Measurements from ENCODE around the gene TMEM115. TPM values are rescaled to one million over a fixed set of nuclear protein-coding genes. Genes with fewer than 3 reads are reported as not detected.

Gene TMEM115
- total RNA-seq, 1 donor from 2014 or later, result 42.5 TPM

DNA sequence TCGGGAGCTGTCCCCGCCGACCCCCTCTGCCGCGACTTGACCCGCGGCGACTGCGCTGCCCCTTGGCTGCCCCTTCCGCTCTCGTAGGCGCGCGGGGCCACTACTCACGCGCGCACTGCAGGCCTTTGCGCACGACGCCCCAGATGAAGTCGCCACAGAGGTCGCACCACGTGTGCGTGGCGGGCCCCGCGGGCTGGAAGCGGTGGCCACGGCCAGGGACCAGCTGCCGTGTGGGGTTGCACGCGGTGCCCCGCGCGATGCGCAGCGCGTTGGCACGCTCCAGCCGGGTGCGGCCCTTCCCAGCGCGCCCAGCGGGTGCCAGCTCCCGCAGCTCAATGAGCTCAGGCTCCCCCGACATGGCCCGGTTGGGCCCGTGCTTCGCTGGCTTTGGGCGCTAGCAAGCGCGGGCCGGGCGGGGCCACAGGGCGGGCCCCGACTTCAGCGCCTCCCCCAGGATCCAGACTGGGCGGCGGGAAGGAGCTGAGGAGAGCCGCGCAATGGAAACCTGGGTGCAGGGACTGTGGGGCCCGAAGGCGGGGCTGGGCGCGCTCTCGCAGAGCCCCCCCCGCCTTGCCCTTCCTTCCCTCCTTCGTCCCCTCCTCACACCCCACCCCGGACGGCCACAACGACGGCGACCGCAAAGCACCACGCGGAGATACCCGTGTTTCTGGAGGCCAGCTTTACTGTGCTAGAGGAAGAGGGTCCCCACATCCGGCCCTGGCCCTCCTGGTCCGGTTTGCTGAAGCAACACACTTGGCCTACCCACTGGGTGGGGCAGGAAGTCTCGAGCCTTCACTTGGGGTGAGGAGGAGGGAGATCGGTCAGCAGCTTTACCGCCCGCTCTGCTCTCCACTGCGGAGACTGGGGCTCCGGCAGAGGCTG lies 18.6 kb downstream of the TMEM115 start, which contains the start of gene RASSF1:
RASSF1 (minus strand) TSS at position 389 of the 882 bp plus-strand sequence; CDS start at position 358, 31 bp downstream.
- TF ChIP-seq, protein P1, sequence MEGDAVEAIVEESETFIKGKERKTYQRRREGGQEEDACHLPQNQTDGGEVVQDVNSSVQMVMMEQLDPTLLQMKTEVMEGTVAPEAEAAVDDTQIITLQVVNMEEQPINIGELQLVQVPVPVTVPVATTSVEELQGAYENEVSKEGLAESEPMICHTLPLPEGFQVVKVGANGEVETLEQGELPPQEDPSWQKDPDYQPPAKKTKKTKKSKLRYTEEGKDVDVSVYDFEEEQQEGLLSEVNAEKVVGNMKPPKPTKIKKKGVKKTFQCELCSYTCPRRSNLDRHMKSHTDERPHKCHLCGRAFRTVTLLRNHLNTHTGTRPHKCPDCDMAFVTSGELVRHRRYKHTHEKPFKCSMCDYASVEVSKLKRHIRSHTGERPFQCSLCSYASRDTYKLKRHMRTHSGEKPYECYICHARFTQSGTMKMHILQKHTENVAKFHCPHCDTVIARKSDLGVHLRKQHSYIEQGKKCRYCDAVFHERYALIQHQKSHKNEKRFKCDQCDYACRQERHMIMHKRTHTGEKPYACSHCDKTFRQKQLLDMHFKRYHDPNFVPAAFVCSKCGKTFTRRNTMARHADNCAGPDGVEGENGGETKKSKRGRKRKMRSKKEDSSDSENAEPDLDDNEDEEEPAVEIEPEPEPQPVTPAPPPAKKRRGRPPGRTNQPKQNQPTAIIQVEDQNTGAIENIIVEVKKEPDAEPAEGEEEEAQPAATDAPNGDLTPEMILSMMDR (IDR thresholded peaks at IDR 0.05; ENCODE audit: partially characterized antibody, unreplicated experiment), result no peak
- Mint-ChIP-seq H3K27me3 (ENCODE audit: unreplicated experiment) (peaks cover 32% of the 10 kb centered on the region), H3K9me3 (ENCODE audit: unreplicated experiment) (peaks cover 21% of the 10 kb centered on the region), H3K4me3 (ENCODE audit: unreplicated experiment) (peak within 1 kb of the TSS; percentile 69), H3K4me1 (ENCODE audit: low read depth, unreplicated experiment) (peaks cover 20% of the 10 kb centered on the region), H3K27ac (ENCODE audit: unreplicated experiment) (no peak within 1 kb of the TSS), H3K36me3 (ENCODE audit: unreplicated experiment) (peaks cover 4% of the 10 kb centered on the region)
- no peak for DNase-seq

DNA sequence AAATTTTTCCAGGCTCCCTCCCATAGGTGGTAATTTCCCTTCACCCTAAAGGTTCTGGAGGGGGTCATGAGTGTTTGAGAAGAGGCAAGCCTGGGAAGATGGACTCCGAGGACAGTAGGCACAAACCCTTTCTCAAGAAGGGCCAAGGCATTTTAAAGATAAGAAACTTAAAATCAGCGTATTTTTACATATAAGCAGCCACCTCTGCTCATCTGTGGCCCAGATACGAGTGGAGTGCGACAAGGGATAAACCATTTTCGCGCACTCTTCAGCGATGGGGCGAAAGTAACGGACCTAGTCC lies 19.2 kb downstream of the TMEM115 start:
- no peak for DNase-seq
- peak overlapping the region; percentile 42 for H3K4me3 Mint-ChIP-seq (ENCODE audit: unreplicated experiment)
- TF ChIP-seq, protein P1 (IDR thresholded peaks at IDR 0.05; ENCODE audit: partially characterized antibody, unreplicated experiment), result no peak
- peaks cover 20% of the 10 kb centered on the region for H3K4me1 Mint-ChIP-seq (ENCODE audit: low read depth, unreplicated experiment)
- H3K27me3 Mint-ChIP-seq (ENCODE audit: unreplicated experiment), result peaks cover 32% of the 10 kb centered on the region
- H3K9me3 Mint-ChIP-seq (ENCODE audit: unreplicated experiment), result peaks cover 22% of the 10 kb centered on the region
- H3K27ac Mint-ChIP-seq (ENCODE audit: unreplicated experiment), result no peak overlapping the region
- H3K36me3 Mint-ChIP-seq (ENCODE audit: unreplicated experiment), result peaks cover 4% of the 10 kb centered on the region

DNA sequence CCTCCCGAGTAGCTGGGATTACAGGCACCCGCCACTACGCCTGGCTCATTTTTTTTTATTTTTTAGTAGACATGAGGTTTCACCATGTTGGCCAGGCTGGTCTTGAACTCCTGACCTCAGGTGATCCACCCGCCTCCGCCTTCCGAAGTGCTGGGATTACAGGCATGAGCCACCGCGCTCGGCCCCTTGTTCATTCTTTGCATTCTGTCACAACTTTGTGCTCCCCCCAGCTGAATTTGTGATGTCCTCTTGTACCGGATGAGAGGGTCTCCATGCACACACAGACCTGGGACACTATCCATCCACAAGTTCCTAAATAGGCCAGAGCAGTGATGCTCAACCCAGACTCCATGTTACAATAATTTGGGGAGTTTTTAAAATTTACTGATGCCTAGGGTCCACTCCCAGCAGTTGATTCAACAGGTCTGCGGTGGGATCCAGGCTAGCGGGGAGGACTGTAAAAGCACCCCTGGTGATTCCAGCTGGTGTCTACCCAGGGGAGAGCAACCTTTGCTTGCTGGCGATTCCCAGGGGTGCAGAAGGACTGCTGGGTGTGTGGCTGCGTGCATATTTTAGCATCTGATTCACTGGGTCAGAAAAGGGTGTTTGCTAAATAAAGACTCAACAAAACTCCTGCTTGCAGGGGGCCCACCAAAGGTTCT lies 19.7 kb downstream of the TMEM115 start:
- Mint-ChIP-seq H3K27me3 (ENCODE audit: unreplicated experiment) (peaks cover 32% of the 10 kb centered on the region), H3K9me3 (ENCODE audit: unreplicated experiment) (peaks cover 22% of the 10 kb centered on the region), H3K4me1 (ENCODE audit: low read depth, unreplicated experiment) (peaks cover 20% of the 10 kb centered on the region), H3K36me3 (ENCODE audit: unreplicated experiment) (peaks cover 4% of the 10 kb centered on the region), H3K27ac (ENCODE audit: unreplicated experiment) (no peak overlapping the region), H3K4me3 (ENCODE audit: unreplicated experiment) (peak overlapping the region; percentile 69)
- TF ChIP-seq, protein P1 (IDR thresholded peaks at IDR 0.05; ENCODE audit: partially characterized antibody, unreplicated experiment), result no peak
- no peak for DNase-seq

DNA sequence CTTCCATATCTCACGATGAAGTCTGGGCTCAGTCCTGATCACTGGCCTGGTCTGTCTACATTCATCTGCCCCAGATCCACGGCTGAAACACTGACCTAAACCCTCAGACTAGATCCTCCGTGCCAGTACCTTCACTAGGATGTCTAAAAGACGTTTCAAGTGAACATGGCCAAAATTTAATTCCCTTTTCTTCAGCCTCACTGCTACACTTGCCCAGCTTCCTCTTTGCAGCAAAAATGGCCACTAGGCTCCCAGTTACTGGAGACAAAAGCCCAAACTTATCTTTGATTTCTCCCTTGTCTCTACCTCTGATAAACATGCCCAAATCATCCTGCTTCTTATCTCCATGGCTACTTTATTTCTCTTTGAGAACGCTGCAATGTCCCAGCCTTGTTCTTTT lies 20.4 kb downstream of the TMEM115 start:
- DNase-seq, result no peak
- peak overlapping the region; percentile 93 for H3K4me3 Mint-ChIP-seq (ENCODE audit: unreplicated experiment)
- H3K27me3 Mint-ChIP-seq (ENCODE audit: unreplicated experiment), result peaks cover 30% of the 10 kb centered on the region
- TF ChIP-seq, protein P1 (IDR thresholded peaks at IDR 0.05; ENCODE audit: partially characterized antibody, unreplicated experiment), result no peak
- H3K27ac Mint-ChIP-seq (ENCODE audit: unreplicated experiment), result peak overlapping the region; percentile 40
- H3K9me3 Mint-ChIP-seq (ENCODE audit: unreplicated experiment), result peaks cover 22% of the 10 kb centered on the region
- peaks cover 24% of the 10 kb centered on the region for H3K4me1 Mint-ChIP-seq (ENCODE audit: low read depth, unreplicated experiment)
- peaks cover 4% of the 10 kb centered on the region for H3K36me3 Mint-ChIP-seq (ENCODE audit: unreplicated experiment)
